CD4-positive, CD25-positive, alpha-beta regulatory T cell (primary cell): ENCODE measurements around the gene BPIFB2. TPM values are rescaled to one million over a fixed set of nuclear protein-coding genes. Genes with fewer than 3 reads are reported as not detected.
A peak's percentile ranks its signal among the peaks of the same experiment; 100 is the strongest.

Experiments
- ATAC-seq, 2 donors: fragments of 150-1000 bp; cut with Tn5 transposase; one replicate each; pipeline ENCODE4 v1.10.0; 2021; ENCODE audit warnings: low read depth in 2 of 2, moderate number of reproducible peaks in 2 of 2, moderate library complexity in 1 of 2
- DNase-seq, 3 donors: peaks; one replicate each; pipeline versions ENCODE4 v3.0.0 to v3.0.0-alpha.2; 2012 to 2022; ENCODE audit warnings: mixed read lengths in 1 of 3
- H3K27ac ChIP-seq: one replicate; pipeline ENCODE4 v1.7.0; 2013; ENCODE audit warnings: mild to moderate bottlenecking, low read length; ENCODE audit not compliant: insufficient read depth, poor library complexity, severe bottlenecking
- H3K27me3 ChIP-seq: one replicate; pipeline ENCODE4 v1.7.0; 2013; ENCODE audit warnings: low read length; ENCODE audit not compliant: control insufficient read depth, insufficient read depth
- H3K36me3 ChIP-seq: one replicate; pipeline ENCODE4 v1.7.0; 2013; ENCODE audit warnings: mild to moderate bottlenecking, low read length, moderate library complexity; ENCODE audit not compliant: control insufficient read depth, insufficient read depth
- H3K4me1 ChIP-seq: 2 replicates; pipeline ENCODE4 v1.7.0; 2013; ENCODE audit warnings: mild to moderate bottlenecking, low read length; ENCODE audit not compliant: insufficient read depth, control insufficient read depth, poor library complexity, severe bottlenecking
- H3K4me3 ChIP-seq: one replicate; pipeline ENCODE4 v1.7.0; 2013; ENCODE audit warnings: low read depth, mild to moderate bottlenecking, low read length, moderate library complexity
- H3K9me3 ChIP-seq, 2 experiments: 1 replicate in 1 of 2; 2 replicates in 1 of 2; pipeline ENCODE4 v1.7.0; 2013; ENCODE audit warnings: low read length in 2 of 2, mild to moderate bottlenecking in 1 of 2, moderate library complexity in 1 of 2; ENCODE audit not compliant: control insufficient read depth in 2 of 2
- H3K27ac Mint-ChIP-seq, 3 donors: one replicate each; pipeline ENCODE4 v1.8.0; 2020 to 2022; ENCODE audit warnings: mild to moderate bottlenecking in 3 of 3, mixed read lengths in 3 of 3, moderate library complexity in 2 of 3
- H3K27me3 Mint-ChIP-seq: one replicate; pipeline ENCODE4 v1.8.0; 2022; ENCODE audit warnings: mild to moderate bottlenecking, mixed read lengths
- H3K36me3 Mint-ChIP-seq: one replicate; pipeline ENCODE4 v1.8.0; 2020; ENCODE audit warnings: mixed read lengths
- H3K4me1 Mint-ChIP-seq, 4 donors: one replicate each; pipeline ENCODE4 v1.8.0; 2020 to 2022; ENCODE audit warnings: mixed read lengths in 4 of 4, mild to moderate bottlenecking in 1 of 4
- H3K4me3 Mint-ChIP-seq, 4 donors: one replicate each; pipeline ENCODE4 v1.8.0; 2020 to 2022; ENCODE audit warnings: mild to moderate bottlenecking in 4 of 4, mixed read lengths in 4 of 4, moderate library complexity in 3 of 4
- H3K9me3 Mint-ChIP-seq, 7 donors: one replicate each; pipeline ENCODE4 v1.8.0; 2020 to 2022; ENCODE audit warnings: mixed read lengths in 7 of 7, mild to moderate bottlenecking in 3 of 7, moderate library complexity in 2 of 7
- polyA plus RNA-seq, 4 donors: library from polyadenylated mRNA; unstranded; fragments of 300-500 nt; fragmentation: Illumina TruSeq; gene quantifications; one replicate each; pipeline ENCODE4 v1.2.3, GENCODE V29; 2021
- total RNA-seq: library from RNA; stranded (reverse); gene quantifications from one replicate; pipeline ENCODE4 v1.2.3, GENCODE V29; 2022

Gene BPIFB2
- total and polyA plus RNA-seq, 5 donors from 2014 or later, result not detected

- Histone ChIP-seq H3K4me3 (no peak overlapping the region), H3K9me3 (peaks cover 2 to 6% of the 10 kb centered on the region in 2 experiments), H3K27me3 (no peaks in the 10 kb centered on the region), H3K27ac (no peak overlapping the region), H3K4me1 (no peaks in the 10 kb centered on the region), H3K36me3 (no peaks in the 10 kb centered on the region)
- H3K27ac Mint-ChIP-seq, result peak overlapping the region in 1 of 3 donors; percentile 57
- DNase-seq (no peak), ATAC-seq (no peak)
- no peaks in the 10 kb centered on the region for H3K36me3 Mint-ChIP-seq
- peaks cover 0 to 4% (median under 1%) of the 10 kb centered on the region in 7 donors for H3K9me3 Mint-ChIP-seq
- no peak overlapping the region for H3K4me3 Mint-ChIP-seq
- H3K4me1 Mint-ChIP-seq, result peaks cover 0 to 19% (median 8%) of the 10 kb centered on the region in 4 donors
- peaks cover 4% of the 10 kb centered on the region for H3K27me3 Mint-ChIP-seq
Measured at GRCh38 chr20:33006776-33007375, 628 bp upstream of the BPIFB2 start.

- Mint-ChIP-seq H3K4me1 (peaks cover 0 to 14% (median 4%) of the 10 kb centered on the region in 4 donors), H3K27me3 (peaks cover 4% of the 10 kb centered on the region), H3K27ac (peak overlapping the region in 2 of 3 donors; percentile 25 to 79), H3K4me3 (peak overlapping the region in 1 of 4 donors; percentile 85), H3K9me3 (peaks cover 0 to 4% (median 0%) of the 10 kb centered on the region in 7 donors), H3K36me3 (no peaks in the 10 kb centered on the region)
- Histone ChIP-seq H3K27ac (no peak overlapping the region), H3K4me3 (no peak overlapping the region), H3K36me3 (no peaks in the 10 kb centered on the region), H3K4me1 (no peaks in the 10 kb centered on the region), H3K9me3 (peaks cover 2 to 6% of the 10 kb centered on the region in 2 experiments), H3K27me3 (no peaks in the 10 kb centered on the region)
- ATAC-seq (no peak), DNase-seq (no peak)
Measured at GRCh38 chr20:33008336-33009213, 1.1 kb downstream of the BPIFB2 start.

GRCh38 chr20:33009214-33010132 is 2.0 kb downstream of the BPIFB2 start:
- ATAC-seq (no peak), DNase-seq (no peak)
- Mint-ChIP-seq H3K27ac (peak overlapping the region in 1 of 3 donors; percentile 79), H3K4me3 (no peak overlapping the region), H3K27me3 (peaks cover 4% of the 10 kb centered on the region), H3K36me3 (no peaks in the 10 kb centered on the region), H3K9me3 (peaks cover 0 to 4% (median 0%) of the 10 kb centered on the region in 7 donors), H3K4me1 (peaks cover 0 to 10% (median 4%) of the 10 kb centered on the region in 4 donors)
- no peaks in the 10 kb centered on the region for H3K36me3 ChIP-seq
- H3K4me1 ChIP-seq, result no peaks in the 10 kb centered on the region
- peaks cover 2 to 6% of the 10 kb centered on the region in 2 experiments for H3K9me3 ChIP-seq
- H3K27ac ChIP-seq, result no peak overlapping the region
- H3K4me3 ChIP-seq, result no peak overlapping the region
- H3K27me3 ChIP-seq, result no peaks in the 10 kb centered on the region

GRCh38 chr20:33010133-33010504 is 2.6 kb downstream of the BPIFB2 start:
- no peak overlapping the region for H3K27ac Mint-ChIP-seq
- DNase-seq, result no peak
- H3K36me3 Mint-ChIP-seq, result no peaks in the 10 kb centered on the region
- Histone ChIP-seq H3K4me3 (no peak overlapping the region), H3K27me3 (no peaks in the 10 kb centered on the region), H3K4me1 (no peaks in the 10 kb centered on the region), H3K9me3 (peaks cover 2 to 5% of the 10 kb centered on the region in 2 experiments), H3K27ac (no peak overlapping the region), H3K36me3 (no peaks in the 10 kb centered on the region)
- ATAC-seq, result no peak
- peaks cover 4% of the 10 kb centered on the region for H3K27me3 Mint-ChIP-seq
- H3K4me3 Mint-ChIP-seq, result no peak overlapping the region
- peaks cover 0 to 9% (median 3%) of the 10 kb centered on the region in 4 donors for H3K4me1 Mint-ChIP-seq
- H3K9me3 Mint-ChIP-seq, result peaks cover 0 to 4% (median 0%) of the 10 kb centered on the region in 7 donors

GRCh38 chr20:33010674-33011449 is 3.4 kb downstream of the BPIFB2 start:
- Mint-ChIP-seq H3K4me1 (peaks cover 0 to 4% (median under 1%) of the 10 kb centered on the region in 4 donors), H3K27ac (no peak overlapping the region), H3K4me3 (no peak overlapping the region), H3K9me3 (no peaks in the 10 kb centered on the region), H3K27me3 (peaks cover 4% of the 10 kb centered on the region), H3K36me3 (no peaks in the 10 kb centered on the region)
- DNase-seq (no peak), ATAC-seq (no peak)
- H3K27me3 ChIP-seq, result no peaks in the 10 kb centered on the region
- H3K4me1 ChIP-seq, result no peaks in the 10 kb centered on the region
- H3K27ac ChIP-seq, result no peak overlapping the region
- H3K9me3 ChIP-seq, result no peaks in the 10 kb centered on the region
- H3K4me3 ChIP-seq, result no peak overlapping the region
- H3K36me3 ChIP-seq, result no peaks in the 10 kb centered on the region

GRCh38 chr20:33012327-33013189 is 5.1 kb downstream of the BPIFB2 start:
- Mint-ChIP-seq H3K4me3 (no peak overlapping the region), H3K36me3 (no peaks in the 10 kb centered on the region), H3K4me1 (peaks cover 0 to 7% (median 2%) of the 10 kb centered on the region in 4 donors), H3K27me3 (peaks cover 8% of the 10 kb centered on the region), H3K27ac (no peak overlapping the region), H3K9me3 (peaks cover 0 to 1% (median 0%) of the 10 kb centered on the region in 7 donors)
- Histone ChIP-seq H3K9me3 (no peaks in the 10 kb centered on the region), H3K36me3 (no peaks in the 10 kb centered on the region), H3K27me3 (no peaks in the 10 kb centered on the region), H3K27ac (no peak overlapping the region), H3K4me3 (no peak overlapping the region), H3K4me1 (no peaks in the 10 kb centered on the region)
- ATAC-seq, result no peak
- no peak for DNase-seq
